ENCODE results near the gene SFXN3.

Gene SFXN3

DNA sequence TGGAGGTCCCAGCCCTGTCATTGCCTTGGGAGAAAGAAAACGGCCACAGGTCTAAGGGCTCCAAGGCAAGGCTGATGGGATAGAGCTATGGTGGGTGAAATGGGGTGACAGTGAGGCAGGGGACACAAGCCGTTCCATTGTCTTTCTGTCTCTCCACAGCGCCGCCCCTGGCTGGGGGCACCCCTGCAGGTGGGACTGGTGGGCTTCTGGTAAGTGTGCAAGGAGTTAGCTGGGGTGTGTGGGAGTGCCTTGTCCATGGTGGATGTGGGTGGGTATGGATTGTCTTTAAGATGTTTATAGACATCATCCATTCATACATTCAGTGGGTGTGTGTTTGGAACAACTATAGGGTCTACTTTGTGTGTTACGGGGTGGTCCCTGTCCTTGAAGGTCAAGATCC is 7.5 kb downstream of the SFXN3 start:
- no peak for DNase-seq

DNA sequence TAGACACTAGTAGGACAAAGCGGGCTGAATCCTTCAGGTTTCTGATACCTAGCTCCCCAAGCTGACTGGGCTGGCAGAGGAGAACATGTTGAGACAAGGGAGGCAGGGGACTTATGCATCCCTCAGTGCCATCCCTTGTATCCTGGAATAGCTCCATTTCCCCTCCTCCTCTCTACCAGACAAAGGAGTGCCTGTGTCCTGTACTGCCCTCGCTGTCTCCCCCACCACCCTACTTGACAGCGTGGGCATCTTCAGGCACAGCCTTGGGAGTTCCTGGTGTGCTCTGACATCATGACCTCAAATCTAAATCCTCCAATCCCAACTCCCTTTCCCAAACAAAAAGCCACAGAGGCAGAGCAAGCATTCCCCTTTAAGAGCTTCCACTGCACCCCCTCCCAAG is 9.0 kb downstream of the SFXN3 start:
- no peak for DNase-seq

DNA sequence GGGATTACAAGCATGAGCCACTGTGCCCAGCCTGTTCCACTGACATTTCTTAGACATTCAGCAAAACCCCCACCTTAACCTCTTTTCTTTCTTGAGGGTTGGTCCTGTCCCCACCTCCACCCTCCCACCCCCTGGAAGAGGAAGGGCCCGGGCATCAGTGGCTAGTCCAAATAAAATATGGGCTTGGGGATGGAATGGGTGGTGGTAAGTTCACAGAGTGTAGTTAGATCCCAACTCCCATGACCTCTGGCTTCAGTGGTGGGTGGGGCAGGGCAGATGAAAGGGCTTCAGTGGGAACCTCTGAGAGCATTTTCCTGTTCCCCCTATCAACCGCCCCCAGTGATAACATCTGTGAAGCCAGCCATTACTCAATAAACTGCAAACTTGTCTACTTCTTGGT is 9.8 kb downstream of the SFXN3 start:
- DNase-seq: no peak

DNA sequence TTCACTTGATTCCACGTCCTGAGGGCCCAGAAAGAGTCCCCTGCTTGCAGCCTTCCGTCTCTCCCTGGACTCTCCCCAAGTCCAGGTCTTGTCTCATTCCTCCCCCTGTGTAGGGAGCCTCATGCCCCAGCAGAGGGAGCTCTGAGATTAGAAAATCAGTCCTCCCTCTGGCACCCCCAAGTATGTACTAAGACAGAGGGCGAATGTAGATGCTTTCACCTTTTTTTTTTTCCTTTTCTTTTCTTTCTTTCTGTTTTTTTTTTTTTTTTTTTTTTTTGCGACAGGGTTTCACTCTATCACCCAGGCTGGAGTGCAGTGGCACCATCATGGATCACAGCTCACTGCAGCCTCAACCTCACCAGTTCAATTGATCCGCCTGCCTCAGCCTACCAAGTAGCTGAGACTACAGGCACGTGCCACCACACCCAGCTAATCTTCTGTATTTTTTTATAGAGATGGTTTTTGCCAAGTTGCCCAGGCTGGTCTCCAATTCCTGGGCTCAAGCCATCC is 10.3 kb downstream of the SFXN3 start:
- peak; percentile 59 to 78 for DNase-seq

DNA sequence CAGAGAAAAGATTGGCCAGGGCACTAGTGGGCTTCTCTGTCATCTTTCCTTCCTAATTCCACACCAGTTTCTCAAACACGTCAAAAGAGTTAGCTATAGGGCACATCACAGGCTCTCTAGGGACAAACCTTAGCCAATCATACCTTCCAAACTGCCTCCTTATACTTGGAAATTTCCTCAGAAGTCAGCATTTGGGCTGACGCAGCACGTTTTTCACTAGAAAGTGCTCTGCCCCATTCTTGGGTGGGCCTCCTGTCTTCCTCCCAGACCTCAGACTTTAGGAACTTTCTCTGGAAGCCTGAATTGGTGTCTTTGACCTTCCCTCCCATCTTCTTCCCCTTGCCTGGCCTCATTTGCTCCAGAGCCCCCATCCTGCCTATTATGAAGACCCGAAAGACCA is 11.1 kb downstream of the SFXN3 start:
- no peak for DNase-seq

DNA sequence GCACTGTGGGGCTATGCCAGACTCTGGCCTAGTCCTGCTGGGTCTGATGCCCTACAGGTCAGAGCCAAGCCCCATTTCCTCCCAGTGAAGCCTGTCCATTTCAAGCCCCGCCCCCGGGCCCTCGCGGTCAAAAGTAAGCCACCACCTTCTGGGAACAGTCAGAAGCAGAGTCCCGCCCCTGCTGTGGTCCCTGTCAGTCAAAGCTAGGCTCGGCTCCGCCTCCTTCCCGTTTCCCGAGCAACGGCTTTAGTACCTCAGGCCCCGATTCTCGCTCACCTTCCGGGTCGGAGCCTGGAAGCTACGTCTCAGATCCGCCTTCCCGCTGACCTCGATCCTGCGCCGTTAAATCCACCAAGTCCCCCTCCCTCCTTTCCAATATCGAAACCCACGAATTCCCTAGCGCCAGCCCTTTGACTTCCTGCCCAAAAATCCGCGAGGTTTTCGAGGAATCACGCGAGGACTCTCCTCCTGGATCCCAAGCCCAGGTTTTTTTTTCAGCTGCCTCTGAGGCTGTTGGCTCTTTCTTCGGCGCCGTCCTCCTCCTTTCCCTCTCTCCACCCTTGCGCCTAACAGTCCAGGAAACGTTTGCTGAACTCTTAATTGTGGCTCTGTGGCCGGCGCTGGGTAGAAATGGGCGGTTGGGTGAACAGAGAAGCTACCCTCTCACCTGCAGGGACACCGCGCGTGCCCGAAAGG is 11.8 kb downstream of the SFXN3 start:
- DNase-seq: peak; percentile 92 to 97

DNA sequence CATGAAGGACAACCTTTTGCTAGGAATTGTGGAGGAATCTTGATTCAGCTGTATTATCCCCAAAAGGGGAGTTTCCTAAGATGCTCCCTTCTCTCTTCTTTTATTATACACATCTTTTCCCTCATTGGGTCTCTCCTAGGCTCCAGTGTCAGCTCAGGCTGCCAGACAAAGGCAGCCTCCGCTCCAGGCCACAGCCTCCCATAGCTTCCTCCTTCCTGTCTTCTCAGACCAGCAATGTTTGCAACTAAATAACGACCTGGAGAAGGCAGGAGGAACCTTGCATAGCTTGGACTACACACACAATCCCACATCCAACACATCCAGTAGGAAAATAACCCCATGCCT is 12.3 kb downstream of the SFXN3 start:
- peak in 1 of 2 experiments; percentile 26 for DNase-seq

DNA sequence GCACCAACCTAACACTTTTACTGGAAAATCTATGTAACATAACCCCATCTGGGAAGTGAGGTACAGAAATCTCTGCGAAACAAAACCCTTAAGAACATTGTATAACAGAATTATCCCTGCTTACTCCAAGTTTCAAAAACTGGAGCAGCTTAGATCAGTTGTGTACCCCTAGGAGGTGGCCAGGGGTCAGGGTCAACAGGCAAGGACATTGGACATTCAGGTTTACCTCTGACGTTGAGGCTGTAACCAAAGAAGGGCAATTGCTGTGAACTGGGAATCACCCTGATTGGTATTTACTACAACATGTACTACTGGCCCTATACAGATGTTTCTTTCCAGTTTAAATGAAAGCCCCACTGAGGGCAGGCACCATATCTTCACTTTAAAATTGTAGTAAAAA is 13.1 kb downstream of the SFXN3 start:
- no peak for DNase-seq

DNA sequence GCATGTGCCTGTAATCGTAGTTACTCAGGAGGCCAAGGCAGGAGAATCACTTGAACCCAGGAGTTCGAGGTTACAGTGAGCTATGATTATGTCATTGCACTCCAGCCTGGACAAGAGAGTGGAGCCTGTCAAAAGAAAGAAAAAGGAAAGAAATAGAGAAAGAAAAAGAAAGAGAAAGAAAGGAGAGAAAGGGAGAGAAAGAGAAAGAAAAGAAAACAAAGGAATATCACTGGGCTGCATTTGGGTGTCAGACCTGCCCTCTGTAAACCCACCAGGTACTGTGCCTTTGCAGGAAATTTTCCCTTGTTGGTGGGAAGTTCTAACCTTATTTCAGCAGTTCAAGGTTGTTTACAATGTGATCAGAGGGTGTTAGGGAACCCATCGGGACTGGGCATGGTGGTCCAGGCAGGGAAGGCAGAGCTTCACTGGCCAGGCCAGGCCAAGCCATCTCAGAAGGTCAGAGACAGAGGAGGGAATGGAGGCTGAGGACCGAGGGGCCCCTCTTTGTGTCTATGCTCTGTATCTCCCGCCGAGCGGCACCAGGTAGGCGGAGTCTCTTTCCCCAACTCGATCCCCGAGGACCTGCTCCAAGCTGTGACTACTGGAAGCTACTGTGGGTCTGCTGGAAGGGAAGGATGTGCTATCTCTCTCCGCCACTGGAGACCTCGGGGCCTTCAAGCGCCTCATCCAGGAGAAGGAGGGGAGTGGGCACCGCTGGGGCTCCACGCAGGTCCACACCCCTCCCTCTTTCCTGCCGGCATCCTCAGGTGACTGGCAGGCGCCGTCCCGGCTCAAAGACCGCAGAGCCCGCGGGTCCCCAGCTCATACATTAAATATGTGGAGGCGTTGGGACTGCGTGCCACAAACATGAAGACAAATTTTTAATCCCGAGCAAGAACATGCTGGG is 15.6 kb downstream of the SFXN3 start:
- DNase-seq: no peak

DNA sequence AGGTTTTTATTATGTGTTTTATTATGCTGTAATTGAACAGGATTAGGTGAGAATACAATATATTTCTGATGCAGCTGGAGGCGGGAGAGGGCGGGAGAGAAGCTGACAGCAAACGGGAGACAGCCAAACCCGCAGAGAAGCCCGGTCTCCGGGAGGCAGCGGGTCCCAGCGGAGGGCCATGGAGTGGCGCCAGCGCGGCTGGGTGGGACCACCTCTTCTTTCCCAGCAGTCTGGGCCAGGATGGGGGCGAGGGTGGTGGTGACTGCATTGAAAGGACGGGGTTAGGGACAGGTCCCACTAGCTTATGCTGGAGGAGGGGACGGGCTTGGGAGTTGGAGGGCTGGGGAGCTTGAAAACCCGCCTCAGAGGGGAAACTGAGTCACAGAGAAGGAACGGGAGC is 16.2 kb downstream of the SFXN3 start:
- DNase-seq: no peak

DNA sequence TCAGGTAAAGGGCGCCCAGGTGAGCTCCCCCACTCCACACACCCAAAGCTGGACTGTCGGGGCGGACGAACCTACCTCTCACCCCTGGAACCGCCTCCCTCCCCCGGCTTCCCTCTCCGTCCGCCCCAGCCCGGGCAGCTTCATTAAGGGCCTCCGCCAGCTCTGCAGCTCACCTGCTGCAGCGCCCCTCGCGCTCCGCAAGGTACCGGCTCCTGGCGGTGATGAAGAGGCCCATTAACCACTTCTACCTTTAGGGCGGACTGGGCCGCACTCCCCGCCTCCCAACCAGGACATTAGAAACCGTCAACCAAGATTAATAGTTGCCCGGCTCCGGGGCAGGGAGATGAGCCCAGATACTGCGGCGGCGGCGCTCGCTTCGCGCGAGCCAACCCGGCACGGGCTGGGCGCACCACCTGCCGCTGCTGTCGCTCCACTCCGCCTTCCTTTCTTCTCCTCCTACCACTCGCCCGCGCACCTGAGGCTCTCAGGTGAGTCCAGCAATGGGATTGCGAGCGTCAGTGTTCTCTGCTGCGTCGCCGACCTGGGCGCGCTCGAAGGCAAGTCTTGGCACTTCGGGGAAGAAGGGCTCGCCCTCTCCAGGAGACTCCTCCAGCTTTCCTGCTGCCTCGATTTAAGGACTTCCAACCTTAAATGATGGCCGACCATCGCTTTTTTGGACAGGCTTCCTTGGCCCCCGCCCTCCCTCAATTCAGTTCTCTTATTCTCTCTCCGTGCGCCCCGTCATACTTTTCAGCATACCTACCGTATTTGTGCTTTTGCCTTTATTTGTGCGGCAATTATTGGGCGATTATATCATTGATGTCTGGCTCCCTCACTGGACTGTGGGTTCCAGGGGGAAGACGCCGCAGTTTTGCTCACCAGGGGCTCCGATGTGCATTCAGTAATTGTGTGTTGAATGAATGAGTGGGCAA is 17.2 kb downstream of the SFXN3 start:
- DNase-seq: no peak

DNA sequence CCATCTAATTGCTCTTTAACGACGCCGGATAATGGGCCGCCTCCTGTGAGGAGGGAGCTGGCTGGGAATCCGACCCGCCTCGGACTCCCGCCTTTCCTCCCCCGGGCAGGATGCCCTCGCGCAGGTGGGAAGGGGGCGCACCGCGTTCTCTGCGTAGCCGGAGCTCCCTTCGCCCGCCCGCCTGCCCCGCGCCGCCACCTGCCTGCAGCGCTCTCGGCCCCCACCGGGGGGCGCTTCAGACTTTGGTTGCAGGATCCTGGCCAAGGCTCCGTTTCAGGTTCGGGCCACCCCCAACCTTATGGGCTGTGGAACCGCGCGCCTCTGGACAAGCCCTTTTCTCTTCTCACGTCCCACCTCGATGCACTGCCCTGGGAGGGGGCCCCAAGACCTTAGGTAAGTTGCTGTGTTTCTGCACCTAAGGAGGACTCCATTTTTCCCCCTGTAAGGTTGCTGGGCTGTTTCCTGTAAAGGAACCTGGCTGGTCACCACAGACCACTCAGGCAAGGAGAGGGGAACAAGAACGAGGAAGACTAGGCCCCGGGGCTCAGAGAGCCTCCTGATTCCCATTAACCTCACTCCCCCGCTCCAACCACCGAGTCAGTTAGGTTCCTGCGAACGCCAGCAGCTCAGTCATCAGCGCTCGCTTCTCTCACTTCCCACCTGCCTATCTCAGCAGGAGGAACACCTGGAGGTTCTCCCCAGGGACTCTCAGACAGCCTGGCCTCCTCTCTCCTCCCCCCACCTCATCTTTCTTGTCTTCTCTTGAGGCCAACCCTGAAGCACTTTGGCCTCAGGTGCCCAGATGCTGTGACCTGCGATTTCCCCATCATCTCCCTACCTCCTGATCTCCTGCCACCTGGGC is 19.4 kb downstream of the SFXN3 start:
- DNase-seq: peak; percentile 54 to 60

DNA sequence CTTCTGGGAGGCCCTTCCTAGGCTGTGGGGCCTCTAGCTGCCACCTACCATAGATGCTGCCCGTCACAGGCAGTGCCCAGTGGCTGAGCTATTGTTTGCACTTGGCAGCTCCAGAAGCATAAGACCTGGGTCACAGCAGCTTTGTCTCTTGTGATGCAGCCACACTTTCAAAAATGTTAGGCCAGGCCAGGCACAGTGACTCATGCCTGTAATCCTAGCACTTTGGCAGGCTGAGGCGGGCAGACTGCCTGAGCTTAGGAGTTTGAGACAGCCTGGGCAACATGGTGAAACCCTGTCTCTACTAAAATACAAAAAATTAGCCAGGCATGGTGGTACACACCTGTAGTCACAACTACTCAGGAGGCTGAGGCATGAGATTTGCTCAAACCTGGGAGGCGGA is 21.3 kb downstream of the SFXN3 start:
- no peak for DNase-seq

DNA sequence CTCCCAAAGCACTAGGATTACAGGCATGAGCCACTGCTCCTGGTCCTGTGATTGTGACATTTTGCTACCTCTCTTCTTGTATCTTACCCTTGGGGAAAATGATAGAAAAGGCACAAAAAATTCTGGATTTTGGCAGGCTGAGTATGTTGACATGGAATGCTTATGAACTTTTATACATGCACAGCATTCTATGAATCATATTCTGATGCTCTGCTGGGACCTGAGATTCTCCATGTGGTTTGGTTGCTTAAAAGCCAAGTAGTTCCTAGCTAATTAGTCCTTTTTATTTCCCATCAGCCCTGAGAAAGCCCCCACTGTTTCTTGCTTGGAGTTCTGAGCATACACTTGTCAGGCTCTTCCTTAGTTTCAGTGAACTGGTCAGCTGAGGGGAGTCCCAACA is 22.5 kb downstream of the SFXN3 start:
- DNase-seq: no peak

DNA sequence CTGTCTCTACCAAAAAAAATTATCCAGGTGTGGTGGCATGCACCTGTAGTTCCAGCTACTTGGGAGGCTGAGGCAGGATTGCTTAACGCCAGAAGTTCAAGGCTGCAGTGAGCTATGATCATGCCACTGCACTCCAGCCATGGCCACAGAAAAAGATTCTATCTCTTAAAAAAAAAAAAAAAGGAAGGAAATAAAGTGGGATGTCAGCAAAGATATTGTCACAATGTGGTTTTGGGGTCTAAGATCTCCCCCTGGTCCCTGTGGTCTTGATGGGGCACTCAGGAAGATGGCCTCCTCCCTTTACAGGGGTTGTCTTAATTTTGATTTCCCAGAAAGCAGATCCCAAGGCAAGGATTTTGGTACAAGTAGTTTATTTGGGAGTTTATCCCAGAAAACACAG is 23.3 kb downstream of the SFXN3 start:
- DNase-seq: no peak

DNA sequence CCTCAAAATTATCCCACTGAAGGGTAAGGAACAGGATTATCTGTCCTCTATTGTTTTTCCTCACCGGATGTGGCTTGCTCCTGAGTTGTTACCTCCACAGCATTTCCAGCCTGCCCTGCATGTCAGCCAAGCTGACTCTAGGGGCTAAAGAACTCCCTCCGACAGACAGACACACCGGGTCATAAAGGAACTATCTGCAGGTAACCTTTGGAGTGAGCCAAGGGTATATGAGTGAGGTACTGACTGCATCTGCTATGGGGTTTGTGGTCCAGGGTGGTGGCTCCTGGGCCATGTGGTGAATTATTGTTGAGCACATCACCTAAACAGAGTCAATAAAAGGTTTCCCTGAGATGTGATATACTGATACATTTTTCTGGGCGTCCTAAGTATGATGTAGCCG is 23.8 kb downstream of the SFXN3 start:
- DNase-seq: no peak

DNA sequence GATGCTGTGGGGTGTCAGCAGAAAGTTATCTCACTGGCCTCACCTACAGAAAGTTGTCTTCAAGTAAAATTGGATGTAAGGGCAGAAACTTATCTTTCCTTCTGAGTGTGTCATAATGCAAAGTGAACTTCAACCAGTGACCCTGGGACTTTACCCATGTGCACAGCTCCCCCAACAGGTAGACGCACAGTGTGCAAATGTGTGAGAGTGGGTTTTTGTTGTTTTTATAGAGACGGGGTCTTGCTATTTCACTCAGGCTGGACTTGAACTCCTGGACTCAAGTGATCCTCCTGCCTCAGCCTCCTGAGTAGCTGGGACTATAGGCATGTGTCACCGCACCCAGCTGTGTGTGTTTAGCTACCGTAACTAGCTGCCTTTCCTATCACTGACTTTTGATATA is 24.4 kb downstream of the SFXN3 start:
- no peak for DNase-seq

DNA sequence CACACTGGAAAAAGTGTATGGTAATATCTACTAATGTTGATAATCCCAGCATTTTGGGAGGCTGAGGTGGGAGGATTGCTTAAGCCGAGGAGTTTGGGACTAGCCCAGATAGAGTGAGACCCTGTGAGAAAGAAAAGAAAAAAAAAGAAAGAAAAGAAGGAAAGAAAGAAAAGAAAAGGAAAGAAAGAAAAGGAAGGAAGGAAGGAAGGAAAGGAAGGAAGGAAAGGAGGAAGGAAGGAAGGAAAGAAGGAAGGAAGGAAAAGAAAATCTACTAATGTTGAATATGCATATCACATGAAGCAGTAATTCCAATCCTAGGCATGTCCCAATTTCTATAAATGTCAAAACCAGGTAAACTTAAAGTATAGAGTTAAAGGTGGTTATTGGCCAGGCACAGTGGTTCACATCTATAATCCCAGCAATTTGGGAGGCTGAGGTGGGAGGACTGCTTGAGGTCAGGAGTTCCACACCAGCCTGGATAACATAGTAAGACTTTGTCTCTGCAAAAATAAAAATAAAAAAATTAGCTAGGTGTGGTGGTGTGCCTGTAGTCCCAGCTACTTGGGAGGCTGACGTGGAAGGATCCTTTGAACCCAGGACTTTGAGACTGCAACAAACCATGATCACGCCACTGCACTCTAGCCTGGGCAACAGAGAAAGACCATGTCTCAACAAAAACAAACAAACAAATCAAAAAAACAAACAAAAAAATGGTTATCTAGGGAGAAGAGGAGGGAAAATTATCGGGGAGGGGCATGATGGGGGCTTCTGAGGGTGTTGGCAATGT is 25.5 kb downstream of the SFXN3 start:
- DNase-seq: no peak

DNA sequence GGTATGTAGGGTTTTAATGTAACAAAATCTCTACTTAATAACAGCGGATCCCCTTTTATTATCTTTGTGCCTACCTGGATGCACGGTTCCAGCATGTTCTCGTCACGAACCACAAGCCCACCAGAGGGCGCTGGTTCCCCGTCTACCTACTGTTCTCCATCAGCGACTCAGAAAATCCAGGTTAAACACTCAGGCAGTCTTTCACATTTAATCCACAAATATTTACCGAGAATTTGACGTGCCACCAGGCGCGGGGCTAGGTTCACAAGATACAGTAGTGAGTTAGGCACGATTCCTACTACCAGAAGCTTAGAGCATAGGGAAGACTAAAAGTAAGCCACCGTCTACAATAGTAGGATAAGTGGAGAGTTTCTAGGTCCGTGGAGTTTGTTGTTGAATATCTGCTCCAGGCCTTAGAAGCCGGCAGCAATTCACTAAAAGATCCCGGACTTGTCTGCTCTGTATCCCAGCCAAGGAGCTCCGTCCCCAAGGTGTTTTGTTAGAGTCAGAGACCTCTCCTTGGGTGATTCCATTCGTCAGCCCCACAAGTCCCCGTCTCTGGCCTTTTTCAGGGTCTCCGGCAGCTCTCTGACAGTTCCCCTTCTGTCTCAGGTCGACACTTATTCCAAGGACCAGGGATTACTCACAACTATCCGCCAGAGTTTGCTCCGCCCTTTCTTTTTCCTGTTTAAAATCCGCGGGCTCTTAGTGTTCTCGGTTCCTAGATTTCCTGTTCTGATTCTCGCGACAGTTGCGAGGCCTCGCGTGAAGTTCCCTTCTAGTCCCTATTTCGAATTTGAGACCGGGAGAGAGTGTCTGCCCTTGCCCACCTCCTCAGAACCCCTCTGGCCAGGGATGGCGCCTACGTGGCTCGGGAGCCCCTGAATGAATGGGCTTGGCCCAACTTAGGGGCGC is 29.3 kb downstream of the SFXN3 start:
- peak; percentile 88 to 95 for DNase-seq

DNA sequence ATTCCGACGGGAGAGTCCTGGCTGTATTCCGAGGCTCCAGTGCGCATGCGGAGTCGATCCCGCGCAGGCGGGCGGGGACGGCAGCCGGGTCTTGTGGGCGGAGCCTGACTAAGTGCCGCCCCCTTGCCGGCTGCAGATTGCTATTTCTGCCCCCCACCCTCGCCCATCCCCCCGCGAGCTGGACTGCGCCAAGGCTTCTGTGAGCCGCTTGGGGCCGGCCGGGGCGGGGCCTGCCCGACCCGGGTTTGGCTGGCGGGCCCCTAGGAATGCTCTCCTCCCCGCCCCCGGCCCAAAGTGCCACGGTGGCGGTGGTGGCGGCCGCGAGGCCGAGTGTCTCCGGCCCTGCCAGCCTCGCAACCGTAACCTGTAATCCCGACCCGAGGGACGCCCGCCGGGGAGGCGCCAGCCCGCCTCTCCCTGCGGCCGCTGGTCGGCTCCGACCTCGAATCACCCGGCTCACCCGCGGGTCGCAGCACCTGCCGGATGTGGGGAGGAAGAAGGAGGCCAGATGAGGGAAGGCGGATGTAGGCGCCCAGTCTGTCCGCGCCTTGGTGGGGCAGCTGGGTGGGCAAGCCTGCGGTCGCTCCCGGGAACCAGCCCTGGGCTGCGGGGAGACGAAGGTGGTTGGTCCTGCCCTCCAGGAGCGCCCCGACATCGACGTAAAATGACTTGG is 30.1 kb downstream of the SFXN3 start:
- DNase-seq: peak; percentile 90 to 91

Measured in SHP77 (cell line).